MM.1S (cell line): ENCODE measurements around the gene TVP23C.
"Not testable (repeated sequence)": the region's sequence is repeated elsewhere in the genome, so short reads cannot be mapped to it uniquely, and the experiment has no call there.

Experiments
- DNase-seq: peaks from one replicate; pipeline ENCODE4 v3.0.0-alpha.2; 2015
- H2AFZ ChIP-seq: fragments of 300-600 bp; sonication (generic); 2 replicates; pipeline ENCODE4 v1.6.0; 2016; ENCODE audit warnings: antibody characterized with exemption, low read length
- H3F3A ChIP-seq: fragments of 300-600 bp; sonication (generic); 2 replicates; pipeline ENCODE4 v1.6.1; 2016; ENCODE audit warnings: mild to moderate bottlenecking, antibody characterized with exemption, low read length, moderate library complexity, mixed read lengths; ENCODE audit not compliant: insufficient read depth
- H3K27ac ChIP-seq: fragments of 300-600 bp; sonication (generic); 2 replicates; pipeline ENCODE4 v1.5.1; 2016; ENCODE audit warnings: mild to moderate bottlenecking, low read length
- H3K27me3 ChIP-seq: fragments of 300-600 bp; sonication (generic); replicated peaks from 2 replicates; pipeline ENCODE4 v1.6.0; 2016; ENCODE audit warnings: low read length; ENCODE audit not compliant: insufficient read depth
- H3K36me3 ChIP-seq: fragments of 300-600 bp; sonication (generic); replicated peaks from 2 replicates; pipeline ENCODE4 v1.6.1; 2016; ENCODE audit warnings: mild to moderate bottlenecking, low read length, mixed read lengths; ENCODE audit not compliant: insufficient read depth
- H3K4me1 ChIP-seq: fragments of 300-600 bp; sonication (generic); 2 replicates; pipeline ENCODE4 v1.6.1; 2016; ENCODE audit warnings: low read length, mixed read lengths
- H3K4me2 ChIP-seq: fragments of 300-600 bp; sonication (generic); 2 replicates; pipeline ENCODE4 v1.6.0; 2016; ENCODE audit warnings: low read depth, low read length
- H3K4me3 ChIP-seq: fragments of 300-600 bp; sonication (generic); 2 replicates; pipeline ENCODE4 v1.5.1; 2016; ENCODE audit warnings: low read length, mixed read lengths
- H3K79me2 ChIP-seq: fragments of 300-600 bp; sonication (generic); 2 replicates; pipeline ENCODE4 v1.6.1; 2016; ENCODE audit warnings: mixed run types, low read length, mixed read lengths
- H3K9ac ChIP-seq: fragments of 300-600 bp; sonication (generic); 2 replicates; pipeline ENCODE4 v1.6.1; 2016; ENCODE audit warnings: low read length, mixed read lengths
- H3K9me2 ChIP-seq: fragments of 300-600 bp; sonication (generic); replicated peaks from 2 replicates; pipeline ENCODE4 v1.6.1; 2016; ENCODE audit warnings: mild to moderate bottlenecking, low read length, mixed read lengths; ENCODE audit not compliant: insufficient read depth
- H3K9me3 ChIP-seq: fragments of 300-600 bp; sonication (generic); replicated peaks from 2 replicates; pipeline ENCODE4 v1.6.1; 2016; ENCODE audit warnings: mild to moderate bottlenecking, low read length, mixed read lengths; ENCODE audit not compliant: insufficient read depth
- H4K20me1 ChIP-seq: fragments of 300-600 bp; sonication (generic); 2 replicates; pipeline ENCODE4 v1.6.1; 2016; ENCODE audit warnings: mild to moderate bottlenecking, low read length, moderate library complexity, mixed read lengths; ENCODE audit not compliant: insufficient read depth
- TF ChIP-seq, protein P1 (sequence below): fragments of 300-600 bp; sonication (generic); IDR thresholded peaks from 2 replicates; pipeline ENCODE4 v1.5.1; 2016; ENCODE audit warnings: antibody characterized with exemption, low read length, mixed read lengths

Gene TVP23C

DNA sequence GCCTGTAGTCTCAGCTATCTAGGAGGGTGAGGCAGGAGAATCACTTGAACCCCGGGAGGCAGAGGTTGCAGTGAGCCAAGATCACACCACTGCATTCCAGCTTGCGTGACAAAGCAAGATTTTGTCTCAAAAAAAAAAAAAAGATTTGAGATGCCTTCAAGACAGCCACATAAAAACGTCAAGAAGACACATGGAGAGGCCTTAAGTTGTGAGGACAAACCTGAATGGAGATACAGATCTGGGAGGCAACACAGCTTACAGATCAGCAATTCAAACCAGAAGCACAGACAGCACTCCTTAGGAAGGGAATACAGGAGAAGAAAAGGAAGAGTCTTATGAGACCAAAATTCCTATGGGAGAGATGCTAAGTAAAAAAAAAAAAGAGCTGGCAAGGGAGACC lies 13.7 kb downstream of the TVP23C start:
- H3K9me3 ChIP-seq, H4K20me1 ChIP-seq, H3K9me2 ChIP-seq, H3K9ac ChIP-seq, H3F3A ChIP-seq, H3K27ac ChIP-seq, H3K4me2 ChIP-seq, H3K4me3 ChIP-seq, H2AFZ ChIP-seq, H3K36me3 ChIP-seq, H3K27me3 ChIP-seq, H3K79me2 ChIP-seq, H3K4me1 ChIP-seq, DNase-seq: not testable (repeated sequence)

DNA sequence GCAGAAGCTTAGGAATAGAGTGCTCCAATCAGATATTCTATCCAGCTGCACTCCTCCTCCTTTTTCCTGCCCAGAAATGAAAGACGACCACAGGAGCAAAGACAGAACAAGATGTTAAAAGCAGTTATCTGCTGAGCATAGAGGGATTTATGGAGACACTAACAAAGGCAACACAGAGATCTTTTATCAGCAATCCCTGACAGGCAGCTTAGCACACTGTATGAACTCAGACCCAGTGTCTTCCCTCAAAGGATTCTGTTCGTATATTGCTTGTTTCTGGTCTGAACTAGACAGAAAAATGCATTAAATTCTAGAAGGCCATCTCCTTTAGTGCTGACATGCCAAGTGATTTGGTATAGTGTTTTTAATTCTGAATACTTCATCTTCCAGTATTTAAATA lies 16.7 kb downstream of the TVP23C start:
- not testable (repeated sequence) for H3K9ac ChIP-seq, H3K4me1 ChIP-seq, H3K9me3 ChIP-seq, H3K27ac ChIP-seq, DNase-seq, H3K4me3 ChIP-seq, H3K4me2 ChIP-seq, H3K27me3 ChIP-seq, H4K20me1 ChIP-seq, H3K79me2 ChIP-seq, H3K36me3 ChIP-seq, H2AFZ ChIP-seq, H3F3A ChIP-seq, H3K9me2 ChIP-seq

DNA sequence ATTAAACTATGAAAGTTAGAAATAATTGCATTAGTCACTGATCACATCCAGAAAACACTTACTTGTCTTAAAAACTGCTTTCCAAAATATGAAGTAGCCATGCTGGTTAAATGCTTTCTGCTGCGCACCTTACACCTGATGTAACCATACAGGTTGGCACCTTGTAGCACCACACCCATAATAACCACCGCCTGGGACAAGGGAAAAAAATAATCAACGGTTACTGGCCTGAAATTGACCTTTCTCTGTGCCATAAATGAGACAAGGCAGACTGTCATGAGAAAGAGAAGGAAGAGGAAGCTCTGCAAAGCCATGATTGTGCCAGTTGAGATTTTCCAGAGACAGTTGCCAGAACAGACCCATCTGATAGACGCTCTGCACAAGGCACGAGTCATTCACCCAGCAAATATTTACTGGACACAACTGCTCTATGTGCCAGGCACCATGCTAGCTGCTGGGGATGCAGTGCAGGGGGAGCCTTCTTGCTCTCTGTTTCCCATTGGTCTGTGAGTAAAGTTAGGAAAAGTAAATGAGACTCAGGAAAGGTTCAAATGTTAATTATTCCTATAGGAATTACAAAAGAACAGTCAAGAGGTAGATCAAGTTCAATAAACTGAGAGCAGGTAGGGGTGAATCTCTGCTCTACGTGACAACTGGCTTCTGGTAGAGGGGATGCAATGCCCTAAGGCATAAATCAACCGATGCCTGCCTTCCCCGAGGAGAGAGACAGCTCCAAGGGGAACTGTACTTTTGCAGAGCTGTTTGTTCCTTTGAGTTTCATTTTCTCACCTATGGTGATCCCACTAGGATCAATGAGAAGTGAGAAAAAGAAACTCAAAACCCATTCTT lies 22.7 kb downstream of the TVP23C start:
- H3K9me2 ChIP-seq, H3K4me3 ChIP-seq, H3F3A ChIP-seq, H3K79me2 ChIP-seq, H3K27ac ChIP-seq, H3K4me1 ChIP-seq, H2AFZ ChIP-seq, H3K9me3 ChIP-seq, H3K27me3 ChIP-seq, H3K9ac ChIP-seq, H3K36me3 ChIP-seq, H3K4me2 ChIP-seq, H4K20me1 ChIP-seq, DNase-seq: not testable (repeated sequence)

- not testable (repeated sequence) for H3K27me3 ChIP-seq
Observed at GRCh38 chr17:15533122-15533521, 30.2 kb downstream of the TVP23C start.

DNA sequence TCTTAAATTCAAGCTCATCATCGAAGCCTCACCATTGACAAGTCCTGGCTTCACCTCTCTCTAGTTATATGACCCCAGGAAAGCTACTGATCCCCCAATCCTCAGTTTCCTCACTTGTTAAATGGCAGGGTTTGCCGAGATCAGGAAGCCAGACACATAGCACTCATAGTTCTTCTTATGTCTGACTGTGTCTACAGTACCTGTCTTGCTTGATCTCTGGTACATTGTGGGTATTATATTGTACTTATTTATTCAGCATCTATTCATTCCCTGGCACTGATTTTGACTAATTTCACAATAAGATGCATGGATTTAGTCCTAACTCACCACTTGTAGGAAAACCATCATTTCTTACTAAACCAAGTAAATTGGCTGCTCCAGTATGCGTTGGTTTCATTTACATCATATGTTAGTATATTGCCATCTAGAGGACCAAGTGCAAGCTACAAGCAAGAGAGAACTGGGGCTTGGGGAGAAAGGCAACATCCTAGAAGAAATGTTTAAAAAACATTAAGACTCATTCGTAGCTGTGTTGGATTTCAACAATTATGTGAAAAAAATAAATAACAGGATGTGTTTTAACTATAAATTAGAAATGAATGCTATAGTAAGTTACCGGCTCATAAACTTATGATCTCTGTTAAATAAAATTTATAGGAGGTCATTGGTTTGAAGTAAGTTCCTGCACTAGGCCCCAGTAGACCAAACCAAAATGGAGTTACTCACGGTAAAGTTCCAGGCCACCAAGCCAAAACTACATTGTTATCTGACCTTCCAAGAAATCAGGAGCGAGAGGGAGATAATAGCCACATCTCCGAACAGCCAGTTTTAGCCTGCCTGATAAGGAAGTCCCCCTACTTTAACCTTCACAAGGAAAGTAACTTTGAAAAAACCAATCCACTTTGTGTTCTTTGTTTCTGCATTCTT lies 36.7 kb downstream of the TVP23C start:
- H3K4me3 ChIP-seq, H3K9me2 ChIP-seq, H3K36me3 ChIP-seq, H3K27me3 ChIP-seq, H3F3A ChIP-seq, H3K27ac ChIP-seq, H4K20me1 ChIP-seq, H3K9me3 ChIP-seq, H3K9ac ChIP-seq, H3K4me2 ChIP-seq, H3K4me1 ChIP-seq, H3K79me2 ChIP-seq, H2AFZ ChIP-seq: not testable (repeated sequence)
- TF ChIP-seq, protein P1, sequence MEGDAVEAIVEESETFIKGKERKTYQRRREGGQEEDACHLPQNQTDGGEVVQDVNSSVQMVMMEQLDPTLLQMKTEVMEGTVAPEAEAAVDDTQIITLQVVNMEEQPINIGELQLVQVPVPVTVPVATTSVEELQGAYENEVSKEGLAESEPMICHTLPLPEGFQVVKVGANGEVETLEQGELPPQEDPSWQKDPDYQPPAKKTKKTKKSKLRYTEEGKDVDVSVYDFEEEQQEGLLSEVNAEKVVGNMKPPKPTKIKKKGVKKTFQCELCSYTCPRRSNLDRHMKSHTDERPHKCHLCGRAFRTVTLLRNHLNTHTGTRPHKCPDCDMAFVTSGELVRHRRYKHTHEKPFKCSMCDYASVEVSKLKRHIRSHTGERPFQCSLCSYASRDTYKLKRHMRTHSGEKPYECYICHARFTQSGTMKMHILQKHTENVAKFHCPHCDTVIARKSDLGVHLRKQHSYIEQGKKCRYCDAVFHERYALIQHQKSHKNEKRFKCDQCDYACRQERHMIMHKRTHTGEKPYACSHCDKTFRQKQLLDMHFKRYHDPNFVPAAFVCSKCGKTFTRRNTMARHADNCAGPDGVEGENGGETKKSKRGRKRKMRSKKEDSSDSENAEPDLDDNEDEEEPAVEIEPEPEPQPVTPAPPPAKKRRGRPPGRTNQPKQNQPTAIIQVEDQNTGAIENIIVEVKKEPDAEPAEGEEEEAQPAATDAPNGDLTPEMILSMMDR: peak; percentile 18; the same call in 1 of the 2 replicates
- DNase-seq: peak; percentile 16

More at GRCh38 chr17:15533122-15533521, 30.2 kb downstream of the TVP23C start:
- not testable (repeated sequence) for DNase-seq, H3F3A ChIP-seq, H3K4me1 ChIP-seq, H3K9me2 ChIP-seq, H2AFZ ChIP-seq, H3K9ac ChIP-seq, H3K4me2 ChIP-seq, H3K36me3 ChIP-seq, H3K79me2 ChIP-seq, H3K4me3 ChIP-seq, H3K9me3 ChIP-seq, H4K20me1 ChIP-seq, H3K27ac ChIP-seq

DNA sequence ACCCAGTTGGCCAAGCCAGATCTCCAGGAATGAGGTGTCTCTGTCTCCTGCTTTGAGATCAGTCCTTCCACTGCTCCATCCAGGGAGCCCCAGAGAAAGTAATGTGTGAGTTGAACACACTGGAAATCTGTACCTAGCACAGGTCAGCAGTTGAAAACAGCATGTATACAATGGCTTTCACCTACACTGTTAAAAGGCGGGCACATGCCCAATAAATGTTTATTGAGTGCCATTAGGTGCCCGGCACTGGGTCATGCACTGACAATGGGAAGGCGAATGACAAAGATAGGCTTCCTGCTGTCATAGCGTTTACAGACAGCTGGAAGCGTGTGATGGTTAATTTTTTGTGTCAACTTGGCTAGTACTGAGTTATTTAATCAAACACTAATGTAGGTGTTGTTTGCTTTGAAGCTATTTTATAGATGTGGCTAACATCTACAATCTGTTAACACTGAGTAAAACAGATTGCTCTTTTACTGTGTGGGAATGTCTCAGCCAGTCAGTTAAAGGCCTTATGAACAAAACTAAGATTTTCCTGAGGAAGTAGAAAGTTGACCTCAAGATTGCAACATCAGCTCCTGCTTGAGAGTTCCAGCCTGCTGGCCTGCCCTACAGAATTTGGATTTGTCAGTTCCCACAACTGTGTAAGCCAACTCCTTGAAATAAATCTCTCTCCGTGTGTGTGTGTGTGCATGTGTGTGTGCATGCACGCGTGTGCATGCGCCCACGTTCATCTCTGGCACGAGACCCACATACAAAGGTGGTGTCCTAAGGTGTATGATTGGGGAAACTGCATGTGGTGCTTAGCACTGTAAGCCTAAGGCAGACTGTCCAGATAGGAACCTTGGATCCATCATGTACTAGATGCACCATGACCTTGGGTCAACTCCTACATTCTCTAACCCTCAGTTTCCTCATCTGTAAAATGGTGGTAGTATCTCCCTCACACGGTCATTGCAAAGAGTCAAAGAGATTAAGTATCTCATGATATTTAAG lies 38.0 kb downstream of the TVP23C start:
- H3K9ac ChIP-seq, H3K27ac ChIP-seq, H3F3A ChIP-seq, H3K9me3 ChIP-seq, H3K4me3 ChIP-seq, H3K4me1 ChIP-seq, H2AFZ ChIP-seq, H4K20me1 ChIP-seq, H3K27me3 ChIP-seq, DNase-seq, H3K4me2 ChIP-seq, H3K36me3 ChIP-seq, H3K9me2 ChIP-seq, H3K79me2 ChIP-seq: not testable (repeated sequence)
